GM18502 (cell line): Measurements from ENCODE around the gene INSR.

Experiments
- ATAC-seq: cut with Tn5 transposase; IDR thresholded peaks from one replicate; pipeline ENCODE4 v1.9.1; 2021; ENCODE audit warnings: mild to moderate bottlenecking; ENCODE audit not compliant: unreplicated experiment, poor library complexity

The INSR gene

DNA sequence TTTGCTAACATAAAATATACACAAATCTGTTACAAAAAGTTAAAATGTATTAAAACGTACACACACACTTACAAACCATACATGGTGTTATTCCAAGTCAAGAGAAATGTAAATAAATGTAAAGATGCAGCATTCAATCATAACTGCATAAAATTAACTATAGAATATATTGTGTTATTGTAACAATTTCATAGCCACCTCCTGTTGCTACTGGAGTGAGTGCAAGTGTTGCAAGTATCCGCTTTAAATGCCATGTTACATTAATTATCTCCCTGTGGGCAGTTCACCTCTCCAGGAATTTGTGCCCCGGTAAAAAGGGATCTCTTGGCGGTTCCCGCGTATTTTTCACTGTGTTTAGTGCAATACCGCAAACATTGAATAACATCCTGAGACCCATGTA lies 3.5 kb upstream of the INSR start:
- no peak for ATAC-seq

DNA sequence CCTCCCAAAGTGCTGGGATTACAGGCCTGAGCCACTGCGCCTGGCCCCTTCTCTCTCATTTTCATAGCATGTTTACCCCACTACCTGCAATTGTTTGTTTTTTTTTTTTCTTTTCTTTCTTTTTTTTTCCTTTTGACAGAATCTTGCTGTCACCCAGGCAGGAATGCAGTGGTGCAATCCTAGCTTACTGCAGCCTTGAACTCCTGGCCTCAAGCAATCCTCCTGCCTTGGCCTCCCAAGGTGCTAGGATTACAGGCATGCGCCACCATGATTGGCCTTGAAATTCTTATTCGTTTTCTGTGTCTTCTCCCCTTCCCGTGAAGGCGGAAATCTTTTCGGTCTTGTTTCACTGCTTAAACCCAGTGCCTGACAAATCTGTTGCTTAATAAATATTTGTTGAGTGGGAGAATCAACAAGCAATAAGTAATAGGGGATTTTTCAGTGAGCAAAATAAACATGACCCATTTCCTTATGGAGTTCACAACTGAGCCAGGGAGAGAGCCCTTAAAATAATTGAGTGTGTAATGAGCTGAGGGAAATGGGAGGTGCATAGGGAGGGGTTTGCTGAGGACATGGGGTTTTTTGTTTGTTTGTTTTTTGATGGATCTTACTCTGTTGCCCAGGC lies 1.8 kb upstream of the INSR start:
- no peak for ATAC-seq

- ATAC-seq: peak; percentile 60
These were observed 471 bp upstream of the INSR start for GRCh38 chr19:7294558-7295212.

- ATAC-seq: peak; percentile 11
These were observed 1.1 kb downstream of the INSR start for GRCh38 chr19:7292950-7293761.

DNA sequence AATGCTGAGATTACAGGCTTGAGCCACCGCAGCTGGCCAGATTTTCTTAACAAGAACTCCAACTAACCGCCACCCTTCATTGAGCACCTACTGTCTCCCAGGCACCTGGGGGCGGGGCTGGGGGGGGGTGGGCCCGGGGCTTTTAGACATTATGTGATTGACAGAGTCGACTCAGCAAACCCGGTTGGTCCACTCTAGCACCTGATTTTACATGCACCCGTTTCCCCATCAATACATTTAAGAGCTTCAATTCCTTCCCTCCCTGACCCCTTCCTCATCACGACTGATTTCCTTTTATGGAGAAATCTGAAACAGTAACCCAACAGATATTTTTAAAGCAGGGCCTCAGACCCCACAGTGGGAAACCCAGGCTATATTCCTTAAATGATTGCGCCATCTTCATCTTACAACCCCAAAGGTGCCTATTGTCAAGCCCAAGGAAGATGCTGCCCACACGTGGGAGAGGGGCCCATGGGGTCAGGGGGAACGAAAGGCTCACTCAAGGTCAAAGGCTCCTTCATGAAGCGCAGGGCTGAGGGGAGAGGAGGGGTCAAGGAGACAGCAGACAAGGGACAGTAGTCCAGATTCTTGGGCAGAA lies 1.8 kb downstream of the INSR start:
- ATAC-seq: no peak

DNA sequence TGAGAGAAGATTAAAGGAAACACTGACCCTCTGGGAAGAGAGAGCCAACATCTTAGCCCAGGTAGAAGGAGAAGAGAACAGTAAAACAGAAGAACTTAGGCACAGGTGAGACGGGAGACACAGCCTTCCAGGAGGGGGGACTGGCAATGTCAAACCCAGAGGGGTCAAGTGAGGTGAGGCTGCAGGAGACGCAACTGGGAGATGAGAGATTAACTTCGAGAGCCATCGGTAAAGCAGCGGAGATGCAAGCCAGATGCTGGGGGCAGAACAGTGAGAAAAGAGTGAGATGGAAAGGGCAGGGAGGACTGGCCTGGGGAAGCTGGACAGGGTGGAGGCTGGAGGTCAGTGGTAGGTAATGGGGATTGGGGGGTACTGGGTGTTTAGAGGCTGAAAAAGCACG lies 5.2 kb downstream of the INSR start:
- ATAC-seq: no peak

GRCh38 chr19:7288131-7288530 lies 6.1 kb downstream of the INSR start:
- no peak for ATAC-seq

DNA sequence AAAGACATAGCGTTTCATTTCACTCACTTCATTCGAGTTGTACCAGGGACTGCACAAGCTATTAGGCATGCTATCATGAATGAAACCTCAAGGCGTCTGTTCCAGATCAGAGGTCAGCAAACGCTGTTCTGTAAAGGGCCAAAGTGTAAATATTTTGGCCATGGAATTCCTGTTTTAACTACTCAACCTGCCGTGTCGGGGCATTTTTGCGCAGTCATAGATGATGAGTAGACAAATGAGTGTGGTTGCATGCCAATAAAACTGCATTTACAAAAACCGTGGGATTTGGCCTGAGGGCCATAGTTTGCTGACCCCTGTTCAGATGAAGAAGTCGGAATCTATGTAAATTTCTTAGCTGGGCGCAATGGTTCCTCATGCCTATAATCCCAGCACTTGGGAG lies 6.5 kb downstream of the INSR start:
- ATAC-seq: no peak

DNA sequence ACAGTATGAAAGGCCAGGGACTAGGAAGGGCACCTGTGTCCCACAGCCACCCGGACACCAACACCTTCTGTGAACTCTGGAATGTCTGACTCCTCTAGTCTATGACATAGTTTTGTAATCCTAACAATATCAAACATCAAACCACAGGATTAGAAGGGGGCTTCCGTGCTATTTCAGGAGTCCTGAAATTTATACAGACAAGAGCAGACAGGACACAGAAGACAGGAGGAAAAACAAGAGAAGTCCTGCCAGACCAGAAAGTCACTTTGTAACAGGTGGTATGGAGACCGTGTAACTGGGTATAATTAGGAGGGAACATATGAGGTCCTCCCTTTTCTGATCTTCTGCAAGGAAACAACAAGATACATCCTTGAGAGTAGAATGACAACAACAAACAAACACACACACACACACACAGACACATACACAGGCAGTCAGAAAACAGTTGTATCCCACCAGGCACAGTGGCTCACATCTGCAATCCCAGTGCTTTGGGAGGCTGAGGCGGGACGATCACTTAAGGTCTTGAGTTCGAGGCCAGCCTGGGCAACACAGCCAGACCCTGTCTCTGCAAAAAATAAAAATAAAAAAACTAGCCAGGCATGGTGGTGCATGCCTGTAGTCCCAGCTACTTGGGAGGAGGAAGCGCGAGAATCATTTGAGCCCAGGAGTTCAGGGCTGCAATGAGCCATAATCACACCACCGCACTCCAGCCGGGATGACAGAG lies 13.1 kb downstream of the INSR start:
- ATAC-seq: no peak

- ATAC-seq: no peak
These were observed 21.2 kb downstream of the INSR start for GRCh38 chr19:7272856-7273578.

DNA sequence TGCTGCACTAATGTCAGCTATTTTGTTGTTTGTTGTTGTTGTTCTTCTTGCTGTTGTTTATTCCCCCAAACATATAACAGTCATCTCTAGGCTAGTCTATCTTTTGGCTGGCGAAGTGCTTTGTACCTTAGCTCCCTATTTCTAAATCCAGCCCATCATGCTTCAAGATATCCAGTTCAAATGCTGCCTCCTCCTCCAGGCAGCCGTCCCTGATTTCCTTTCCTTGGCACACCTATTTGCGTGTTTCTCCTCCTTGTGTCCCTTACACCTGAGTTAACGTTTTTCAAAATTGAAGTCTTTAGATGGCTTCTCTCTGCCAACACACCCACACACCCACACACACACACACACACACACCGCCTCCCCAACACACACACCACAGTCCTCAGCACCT lies 25.5 kb downstream of the INSR start:
- no peak for ATAC-seq

DNA sequence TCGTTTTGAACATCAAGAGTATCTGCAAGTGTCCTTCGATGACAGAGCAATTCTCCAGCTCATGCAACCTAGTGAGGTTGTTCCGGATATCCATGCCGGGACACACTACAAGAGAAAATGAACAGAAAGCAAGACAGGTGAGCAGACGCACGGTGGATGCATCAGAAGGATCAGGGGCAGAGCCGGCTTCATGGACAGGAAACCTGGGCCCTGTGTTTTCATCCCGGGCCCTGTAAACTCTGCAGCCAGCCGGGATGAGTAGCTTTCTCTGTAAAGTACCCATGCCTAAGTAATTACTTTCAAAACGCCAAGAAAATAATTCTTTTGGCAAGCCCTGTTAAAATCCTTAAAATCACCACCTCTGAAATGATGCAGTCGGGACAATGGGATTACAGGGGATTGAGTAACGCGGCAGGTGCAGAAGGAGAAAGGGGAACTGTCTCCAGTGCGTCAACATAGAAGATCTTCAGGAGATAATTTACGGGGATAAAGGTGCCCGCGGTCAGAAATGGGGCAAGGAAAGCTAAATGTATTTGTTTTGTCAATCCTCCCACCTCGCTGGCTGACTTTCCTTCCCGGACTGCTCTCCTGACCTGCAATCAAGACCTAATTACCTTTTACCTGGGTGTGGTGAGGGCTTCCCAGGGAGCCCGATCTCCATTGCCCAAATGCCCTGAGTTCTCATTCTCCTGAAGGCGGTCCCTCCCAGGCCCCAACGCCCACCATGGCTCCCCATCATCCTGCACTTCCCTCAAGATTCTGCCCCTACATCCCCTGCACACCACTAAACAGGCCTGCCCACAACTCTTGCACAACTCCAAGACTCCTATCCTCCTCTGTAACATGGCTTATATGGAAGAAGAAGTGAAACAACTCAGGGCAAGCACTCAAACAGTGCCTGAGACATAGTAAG lies 26.2 kb downstream of the INSR start:
- no peak for ATAC-seq

GRCh38 chr19:7266832-7267231 lies 27.4 kb downstream of the INSR start:
- ATAC-seq: no peak

GRCh38 chr19:7265963-7266362 lies 28.3 kb downstream of the INSR start:
- ATAC-seq: no peak

- no peak for ATAC-seq
These were observed 29.4 kb downstream of the INSR start for GRCh38 chr19:7264858-7265257.

- ATAC-seq: no peak
These were observed 30.7 kb downstream of the INSR start for GRCh38 chr19:7263521-7263920.

GRCh38 chr19:7263066-7263465 lies 31.1 kb downstream of the INSR start:
- no peak for ATAC-seq

DNA sequence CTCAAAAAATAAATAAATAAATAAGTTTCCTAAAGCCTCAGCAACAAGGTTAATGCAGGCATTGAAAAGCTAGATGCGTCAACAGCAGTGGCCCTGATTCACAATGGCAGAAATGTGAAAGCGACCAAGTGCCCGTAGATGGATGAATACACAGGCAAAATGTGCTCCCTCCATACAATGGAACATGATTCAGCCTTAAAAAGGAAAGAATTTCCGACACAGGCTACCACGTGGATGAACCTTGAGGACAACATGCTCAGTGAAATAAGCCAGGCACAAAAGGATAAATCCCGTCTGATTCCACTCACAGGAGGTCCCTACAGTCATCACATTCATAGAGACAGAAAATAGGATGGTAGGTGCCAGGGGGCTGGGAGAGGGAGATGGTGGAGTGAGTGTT lies 31.7 kb downstream of the INSR start:
- no peak for ATAC-seq

- ATAC-seq: no peak
These were observed 34.1 kb downstream of the INSR start for GRCh38 chr19:7260161-7260560.
